ENCODE measurements around the gene IFI27L1. TPM values are rescaled to one million over a fixed set of nuclear protein-coding genes. Genes with fewer than 3 reads are reported as not detected.

IFI27L1 gene
- total RNA-seq, 1 experiment from 2014 or later = 27.6 TPM

DNA sequence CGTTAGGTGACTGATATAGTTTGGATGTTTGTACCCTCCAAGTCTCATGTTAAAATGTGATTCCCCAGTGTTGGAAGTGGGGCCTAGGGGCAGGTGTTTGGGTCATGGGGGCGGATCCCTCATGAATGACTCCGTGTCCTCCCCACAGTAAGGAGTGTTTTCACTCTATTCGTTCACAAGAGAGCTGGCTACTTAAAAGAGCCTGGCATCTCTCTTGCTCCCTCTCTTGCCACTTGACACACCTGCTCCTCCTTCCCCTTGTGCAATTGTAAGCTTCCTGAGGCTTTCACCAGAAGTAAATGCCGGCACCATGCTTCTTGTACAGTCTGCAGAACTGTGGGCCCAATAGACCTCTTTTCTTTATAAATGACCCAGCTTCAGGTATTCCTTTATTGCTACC is 45.7 kb downstream of the IFI27L1 start (continued):
- no peak for TF ChIP-seq CREB1 (CRISPR knock-in tag; IDR thresholded peaks at IDR 0.05)
- TF ChIP-seq ZNF121 (CRISPR knock-in tag; IDR thresholded peaks at IDR 0.05) = no peak
- no peak for TF ChIP-seq EMX1 (CRISPR knock-in tag; IDR thresholded peaks at IDR 0.05)

DNA sequence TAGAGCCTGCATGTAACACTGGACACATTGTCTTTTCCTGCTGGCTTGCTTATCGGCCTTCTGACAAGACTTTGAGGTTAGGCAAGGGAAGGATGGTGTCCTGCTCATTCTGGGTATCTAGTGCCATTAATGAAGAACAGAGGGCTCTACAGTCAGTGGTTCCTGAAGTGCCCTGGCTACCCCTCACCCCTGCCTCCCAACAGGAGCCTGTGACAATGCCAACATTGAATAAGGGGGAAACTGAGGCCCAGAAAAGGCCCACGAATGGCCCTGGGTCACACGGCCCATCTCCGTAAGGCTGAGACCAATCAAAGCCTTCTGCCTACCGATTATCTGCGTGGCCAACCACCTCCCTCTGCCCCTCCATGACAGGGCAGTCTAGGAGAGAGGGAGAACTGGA is 46.2 kb downstream of the IFI27L1 start:
- H3K36me3 Mint-ChIP-seq = no peaks in the 10 kb centered on the region
- CTCF ChIA-PET = interaction anchor here (1.2 kb wide), 1 partner anchor 10 kb away, joined by 6 read pairs; no protein-coding TSS in a partner anchor
- H3K9me3 Mint-ChIP-seq = no peaks in the 10 kb centered on the region
- POLR2A ChIA-PET = no interaction called here
- TF ChIP-seq, protein P1, sequence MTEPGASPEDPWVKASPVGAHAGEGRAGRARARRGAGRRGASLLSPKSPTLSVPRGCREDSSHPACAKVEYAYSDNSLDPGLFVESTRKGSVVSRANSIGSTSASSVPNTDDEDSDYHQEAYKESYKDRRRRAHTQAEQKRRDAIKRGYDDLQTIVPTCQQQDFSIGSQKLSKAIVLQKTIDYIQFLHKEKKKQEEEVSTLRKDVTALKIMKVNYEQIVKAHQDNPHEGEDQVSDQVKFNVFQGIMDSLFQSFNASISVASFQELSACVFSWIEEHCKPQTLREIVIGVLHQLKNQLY (CRISPR knock-in tag; IDR thresholded peaks at IDR 0.05) = no peak
- TF ChIP-seq, protein P2, sequence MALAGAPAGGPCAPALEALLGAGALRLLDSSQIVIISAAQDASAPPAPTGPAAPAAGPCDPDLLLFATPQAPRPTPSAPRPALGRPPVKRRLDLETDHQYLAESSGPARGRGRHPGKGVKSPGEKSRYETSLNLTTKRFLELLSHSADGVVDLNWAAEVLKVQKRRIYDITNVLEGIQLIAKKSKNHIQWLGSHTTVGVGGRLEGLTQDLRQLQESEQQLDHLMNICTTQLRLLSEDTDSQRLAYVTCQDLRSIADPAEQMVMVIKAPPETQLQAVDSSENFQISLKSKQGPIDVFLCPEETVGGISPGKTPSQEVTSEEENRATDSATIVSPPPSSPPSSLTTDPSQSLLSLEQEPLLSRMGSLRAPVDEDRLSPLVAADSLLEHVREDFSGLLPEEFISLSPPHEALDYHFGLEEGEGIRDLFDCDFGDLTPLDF (CRISPR knock-in tag; IDR thresholded peaks at IDR 0.05) = no peak
- no peak for TF ChIP-seq ZNF423 (CRISPR knock-in tag; IDR thresholded peaks at IDR 0.05)
- no peak for TF ChIP-seq ZBTB21 (CRISPR knock-in tag; IDR thresholded peaks at IDR 0.05; ENCODE audit: borderline replicate concordance)
- TF ChIP-seq CREM (CRISPR knock-in tag; IDR thresholded peaks at IDR 0.05) = no peak
- no peak for TF ChIP-seq ZNF263 (CRISPR knock-in tag; IDR thresholded peaks at IDR 0.05; ENCODE audit: low read depth)
- TF ChIP-seq ETV6 (CRISPR knock-in tag; IDR thresholded peaks at IDR 0.05) = no peak
- no peak for TF ChIP-seq NR1H2 (CRISPR knock-in tag; IDR thresholded peaks at IDR 0.05)
- TF ChIP-seq, protein P3, sequence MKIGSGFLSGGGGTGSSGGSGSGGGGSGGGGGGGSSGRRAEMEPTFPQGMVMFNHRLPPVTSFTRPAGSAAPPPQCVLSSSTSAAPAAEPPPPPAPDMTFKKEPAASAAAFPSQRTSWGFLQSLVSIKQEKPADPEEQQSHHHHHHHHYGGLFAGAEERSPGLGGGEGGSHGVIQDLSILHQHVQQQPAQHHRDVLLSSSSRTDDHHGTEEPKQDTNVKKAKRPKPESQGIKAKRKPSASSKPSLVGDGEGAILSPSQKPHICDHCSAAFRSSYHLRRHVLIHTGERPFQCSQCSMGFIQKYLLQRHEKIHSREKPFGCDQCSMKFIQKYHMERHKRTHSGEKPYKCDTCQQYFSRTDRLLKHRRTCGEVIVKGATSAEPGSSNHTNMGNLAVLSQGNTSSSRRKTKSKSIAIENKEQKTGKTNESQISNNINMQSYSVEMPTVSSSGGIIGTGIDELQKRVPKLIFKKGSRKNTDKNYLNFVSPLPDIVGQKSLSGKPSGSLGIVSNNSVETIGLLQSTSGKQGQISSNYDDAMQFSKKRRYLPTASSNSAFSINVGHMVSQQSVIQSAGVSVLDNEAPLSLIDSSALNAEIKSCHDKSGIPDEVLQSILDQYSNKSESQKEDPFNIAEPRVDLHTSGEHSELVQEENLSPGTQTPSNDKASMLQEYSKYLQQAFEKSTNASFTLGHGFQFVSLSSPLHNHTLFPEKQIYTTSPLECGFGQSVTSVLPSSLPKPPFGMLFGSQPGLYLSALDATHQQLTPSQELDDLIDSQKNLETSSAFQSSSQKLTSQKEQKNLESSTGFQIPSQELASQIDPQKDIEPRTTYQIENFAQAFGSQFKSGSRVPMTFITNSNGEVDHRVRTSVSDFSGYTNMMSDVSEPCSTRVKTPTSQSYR (CRISPR knock-in tag; IDR thresholded peaks at IDR 0.05) = no peak
- TF ChIP-seq ZNF671 (CRISPR knock-in tag; IDR thresholded peaks at IDR 0.05) = no peak
- TF ChIP-seq GABPB1 (CRISPR knock-in tag; IDR thresholded peaks at IDR 0.05) = no peak
- TF ChIP-seq, protein P4, sequence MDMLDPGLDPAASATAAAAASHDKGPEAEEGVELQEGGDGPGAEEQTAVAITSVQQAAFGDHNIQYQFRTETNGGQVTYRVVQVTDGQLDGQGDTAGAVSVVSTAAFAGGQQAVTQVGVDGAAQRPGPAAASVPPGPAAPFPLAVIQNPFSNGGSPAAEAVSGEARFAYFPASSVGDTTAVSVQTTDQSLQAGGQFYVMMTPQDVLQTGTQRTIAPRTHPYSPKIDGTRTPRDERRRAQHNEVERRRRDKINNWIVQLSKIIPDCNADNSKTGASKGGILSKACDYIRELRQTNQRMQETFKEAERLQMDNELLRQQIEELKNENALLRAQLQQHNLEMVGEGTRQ (CRISPR knock-in tag; IDR thresholded peaks at IDR 0.05) = no peak
- no peak for TF ChIP-seq MXD4 (CRISPR knock-in tag; IDR thresholded peaks at IDR 0.05; ENCODE audit: borderline replicate concordance)
- TF ChIP-seq SMAD4 (CRISPR knock-in tag; IDR thresholded peaks at IDR 0.05) = no peak
- no peak for TF ChIP-seq ZNF121 (CRISPR knock-in tag; IDR thresholded peaks at IDR 0.05)
- TF ChIP-seq, protein P5, sequence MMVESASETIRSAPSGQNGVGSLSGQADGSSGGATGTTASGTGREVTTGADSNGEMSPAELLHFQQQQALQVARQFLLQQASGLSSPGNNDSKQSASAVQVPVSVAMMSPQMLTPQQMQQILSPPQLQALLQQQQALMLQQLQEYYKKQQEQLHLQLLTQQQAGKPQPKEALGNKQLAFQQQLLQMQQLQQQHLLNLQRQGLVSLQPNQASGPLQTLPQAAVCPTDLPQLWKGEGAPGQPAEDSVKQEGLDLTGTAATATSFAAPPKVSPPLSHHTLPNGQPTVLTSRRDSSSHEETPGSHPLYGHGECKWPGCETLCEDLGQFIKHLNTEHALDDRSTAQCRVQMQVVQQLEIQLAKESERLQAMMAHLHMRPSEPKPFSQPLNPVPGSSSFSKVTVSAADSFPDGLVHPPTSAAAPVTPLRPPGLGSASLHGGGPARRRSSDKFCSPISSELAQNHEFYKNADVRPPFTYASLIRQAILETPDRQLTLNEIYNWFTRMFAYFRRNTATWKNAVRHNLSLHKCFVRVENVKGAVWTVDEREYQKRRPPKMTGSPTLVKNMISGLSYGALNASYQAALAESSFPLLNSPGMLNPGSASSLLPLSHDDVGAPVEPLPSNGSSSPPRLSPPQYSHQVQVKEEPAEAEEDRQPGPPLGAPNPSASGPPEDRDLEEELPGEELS (CRISPR knock-in tag; IDR thresholded peaks at IDR 0.05) = no peak
- peaks cover 8% of the 10 kb centered on the region for H3K27me3 Mint-ChIP-seq (ENCODE audit: low read depth)
- H3K4me3 Mint-ChIP-seq = no peak overlapping the region
- peaks cover 11% of the 10 kb centered on the region for H3K4me1 Mint-ChIP-seq
- ATAC-seq = no peak
- no peak overlapping the region; the same call in 1 of the 2 replicates for H3K27ac Mint-ChIP-seq
- DNase-seq (ENCODE audit: low spot score) = no peak

Measured in WTC11 (cell line).